Liver (tissue), 3 donors: ENCODE measurements around the gene TEX2.

ENCODE experiments used
- CTCF ChIP-seq: fragments of 150-350 bp; IDR thresholded peaks from 2 replicates; pipeline ENCODE4 v1.5.1; 2017; ENCODE audit warnings: improper control_type of control experiment, low read depth, low read length; ENCODE audit not compliant: missing input control
- FOXA1 ChIP-seq: IDR thresholded peaks from 2 replicates; pipeline ENCODE4 v1.6.1; 2016; ENCODE audit warnings: antibody characterized with exemption
- RAD21 ChIP-seq, 2 donors: IDR thresholded peaks; 2 replicates each; pipeline ENCODE4 v1.6.1; 2016; ENCODE audit warnings: antibody characterized with exemption in 2 of 2, mild to moderate bottlenecking in 2 of 2
- ZBTB33 ChIP-seq: IDR thresholded peaks from 2 replicates; pipeline ENCODE4 v1.6.1; 2016; ENCODE audit warnings: antibody characterized with exemption
- donor health status: healthy.
- donor health status: healthy.

- TF ChIP-seq RAD21 (IDR thresholded peaks at IDR 0.05) (no peak), CTCF (no peak), FOXA1 (no peak), ZBTB33 (no peak)
Measured at GRCh38 chr17:64296246-64296645, 33.2 kb upstream of the TEX2 start.
